Left ventricle myocardium inferior (tissue), 1 donor: ENCODE data around the gene CNTNAP2. TPM values are rescaled to one million over a fixed set of nuclear protein-coding genes. Genes with fewer than 3 reads are reported as not detected.

Source experiments
- DNase-seq: peaks from one replicate; pipeline ENCODE4 v3.0.0-alpha.2; 2020
- H3K27ac ChIP-seq: fragments of 200-600 bp; replicated peaks from 2 replicates; pipeline ENCODE4 v1.8.0; 2021
- H3K27me3 ChIP-seq: fragments of 200-600 bp; 2 replicates; pipeline ENCODE4 v1.8.0; 2021; ENCODE audit warnings: low read depth
- H3K36me3 ChIP-seq: fragments of 200-600 bp; 2 replicates; pipeline ENCODE4 v1.8.0; 2021
- H3K4me1 ChIP-seq: fragments of 200-600 bp; 2 replicates; pipeline ENCODE4 v1.8.0; 2021
- H3K4me3 ChIP-seq: fragments of 200-600 bp; 2 replicates; pipeline ENCODE4 v1.8.0; 2021; ENCODE audit warnings: mild to moderate bottlenecking, moderate library complexity
- H3K9me3 ChIP-seq: fragments of 200-600 bp; replicated peaks from 2 replicates; pipeline ENCODE4 v1.8.0; 2021
- intact Hi-C: fragments of 100-400 bp; cut with micrococcal nuclease; formaldehyde crosslinking; loops from one replicate; pipeline ENCODE4 v1.11.0; 2022
- total RNA-seq: library from RNA; stranded (reverse); fragmentation: NEBNext Ultra II Directional; extraction: Animal tissue kit (Norgen Biotek cat#: 25700); gene quantifications from one replicate; pipeline ENCODE4 v1.2.1, GENCODE V29; 2021
- TF ChIP-seq, protein P1 (sequence below): fragments of 200-600 bp; IDR thresholded peaks from 2 replicates; pipeline ENCODE4 v1.8.0; 2021; ENCODE audit warnings: antibody characterized with exemption, mild to moderate bottlenecking, borderline replicate concordance
- donor health status: DM: no; HTN: yes; CAD: no; lungs with severe emphysema.

The CNTNAP2 gene
- total RNA-seq, 1 donor from 2014 or later: 0.99 TPM

DNA sequence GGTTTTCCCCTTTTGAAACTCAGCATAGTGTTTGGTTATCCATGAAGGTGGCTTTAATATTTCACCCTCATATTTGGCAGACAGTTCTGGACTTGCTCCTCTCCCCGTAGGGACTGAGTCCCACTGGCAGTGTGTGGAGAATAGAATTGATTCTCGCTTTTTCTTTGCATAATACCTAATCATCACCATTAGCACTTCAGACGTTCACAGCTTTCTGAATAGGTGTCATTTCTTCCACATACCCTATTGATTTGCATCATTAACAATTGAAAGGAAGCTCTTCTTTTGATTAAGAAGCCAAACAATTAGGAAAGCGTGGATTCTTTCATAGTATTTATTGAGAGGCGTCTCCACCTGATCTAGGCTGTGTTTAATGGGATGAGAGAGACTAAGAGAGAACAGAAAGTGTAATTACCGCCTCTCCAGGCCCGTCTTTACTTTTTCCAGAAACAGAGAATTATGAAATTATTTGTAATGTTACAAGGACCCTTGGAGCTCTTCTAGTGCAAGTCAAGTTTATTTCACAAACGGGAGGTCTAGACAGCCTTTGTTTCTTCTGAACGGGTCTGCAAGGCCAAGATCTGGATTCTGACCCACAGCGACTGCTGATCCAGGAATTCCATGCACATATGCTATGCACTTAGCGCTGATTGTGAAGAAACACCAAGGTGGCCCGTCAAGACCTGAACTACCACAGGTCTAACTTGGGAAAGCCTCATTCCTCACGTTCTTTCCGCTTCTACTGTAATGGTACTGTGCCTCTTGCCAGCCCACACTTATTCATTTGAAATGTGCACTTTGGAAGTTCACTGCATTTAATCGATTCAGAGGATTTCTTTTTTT lies 2224.1 kb downstream of the CNTNAP2 start:
- intact Hi-C loops: no loop called here
- TF ChIP-seq, protein P1, sequence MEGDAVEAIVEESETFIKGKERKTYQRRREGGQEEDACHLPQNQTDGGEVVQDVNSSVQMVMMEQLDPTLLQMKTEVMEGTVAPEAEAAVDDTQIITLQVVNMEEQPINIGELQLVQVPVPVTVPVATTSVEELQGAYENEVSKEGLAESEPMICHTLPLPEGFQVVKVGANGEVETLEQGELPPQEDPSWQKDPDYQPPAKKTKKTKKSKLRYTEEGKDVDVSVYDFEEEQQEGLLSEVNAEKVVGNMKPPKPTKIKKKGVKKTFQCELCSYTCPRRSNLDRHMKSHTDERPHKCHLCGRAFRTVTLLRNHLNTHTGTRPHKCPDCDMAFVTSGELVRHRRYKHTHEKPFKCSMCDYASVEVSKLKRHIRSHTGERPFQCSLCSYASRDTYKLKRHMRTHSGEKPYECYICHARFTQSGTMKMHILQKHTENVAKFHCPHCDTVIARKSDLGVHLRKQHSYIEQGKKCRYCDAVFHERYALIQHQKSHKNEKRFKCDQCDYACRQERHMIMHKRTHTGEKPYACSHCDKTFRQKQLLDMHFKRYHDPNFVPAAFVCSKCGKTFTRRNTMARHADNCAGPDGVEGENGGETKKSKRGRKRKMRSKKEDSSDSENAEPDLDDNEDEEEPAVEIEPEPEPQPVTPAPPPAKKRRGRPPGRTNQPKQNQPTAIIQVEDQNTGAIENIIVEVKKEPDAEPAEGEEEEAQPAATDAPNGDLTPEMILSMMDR: no peak
- Histone ChIP-seq H3K9me3 (no peaks in the 10 kb centered on the region), H3K4me1 (peaks cover 13% of the 10 kb centered on the region), H3K27ac (no peak overlapping the region), H3K36me3 (no peaks in the 10 kb centered on the region), H3K27me3 (peaks cover 94% of the 10 kb centered on the region), H3K4me3 (no peak overlapping the region)
- DNase-seq: no peak

DNA sequence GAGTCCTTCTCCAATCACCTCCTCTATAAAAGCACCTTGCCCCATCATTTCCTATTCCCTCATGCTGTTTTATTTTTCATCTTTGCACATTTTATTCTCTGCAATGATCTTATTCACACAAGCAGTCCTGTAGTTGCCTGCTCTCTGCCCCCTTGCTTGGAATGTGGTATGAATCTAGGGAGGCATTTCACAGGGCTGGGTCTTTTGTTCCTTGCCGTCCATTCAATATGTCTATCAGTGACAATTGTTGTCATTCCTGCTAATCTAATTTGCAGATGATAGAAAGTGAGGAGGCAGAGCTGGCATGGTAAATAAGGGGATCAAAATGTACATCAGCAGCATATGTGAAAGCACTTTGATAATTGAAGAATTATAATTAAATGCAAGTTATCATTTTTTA lies 2227.8 kb downstream of the CNTNAP2 start:
- no peak overlapping the region for H3K4me3 ChIP-seq
- H3K4me1 ChIP-seq: peaks cover 4% of the 10 kb centered on the region
- no peak overlapping the region for H3K27ac ChIP-seq
- DNase-seq: no peak
- peaks cover 57% of the 10 kb centered on the region for H3K27me3 ChIP-seq
- intact Hi-C loops: no loop called here
- no peaks in the 10 kb centered on the region for H3K9me3 ChIP-seq
- no peaks in the 10 kb centered on the region for H3K36me3 ChIP-seq
- TF ChIP-seq, protein P1: no peak

DNA sequence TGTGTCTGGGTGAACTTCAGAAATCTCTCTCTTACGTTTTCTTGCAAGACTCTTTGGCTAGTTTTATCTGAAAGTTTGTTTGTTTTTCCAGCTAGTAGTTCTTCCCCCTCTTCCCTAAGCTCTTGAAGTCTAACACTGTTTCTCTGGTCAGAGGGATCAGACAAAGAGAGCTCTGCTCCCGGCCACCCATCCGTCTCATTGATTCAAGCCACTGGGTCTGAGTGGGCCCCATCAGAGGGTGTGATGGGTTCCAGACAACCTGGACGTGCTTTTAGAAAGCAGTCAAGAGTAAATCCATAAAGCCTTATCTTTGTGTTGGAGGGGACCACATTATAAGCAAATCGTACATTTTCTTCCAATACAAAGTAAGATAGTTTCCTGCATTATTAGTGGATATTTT lies 2231.4 kb downstream of the CNTNAP2 start:
- H3K27ac ChIP-seq: no peak overlapping the region
- H3K4me3 ChIP-seq: no peak overlapping the region
- peaks cover 23% of the 10 kb centered on the region for H3K27me3 ChIP-seq
- DNase-seq: no peak
- H3K9me3 ChIP-seq: no peaks in the 10 kb centered on the region
- no peaks in the 10 kb centered on the region for H3K4me1 ChIP-seq
- TF ChIP-seq, protein P1: no peak
- H3K36me3 ChIP-seq: no peaks in the 10 kb centered on the region
- intact Hi-C loops: no loop called here

DNA sequence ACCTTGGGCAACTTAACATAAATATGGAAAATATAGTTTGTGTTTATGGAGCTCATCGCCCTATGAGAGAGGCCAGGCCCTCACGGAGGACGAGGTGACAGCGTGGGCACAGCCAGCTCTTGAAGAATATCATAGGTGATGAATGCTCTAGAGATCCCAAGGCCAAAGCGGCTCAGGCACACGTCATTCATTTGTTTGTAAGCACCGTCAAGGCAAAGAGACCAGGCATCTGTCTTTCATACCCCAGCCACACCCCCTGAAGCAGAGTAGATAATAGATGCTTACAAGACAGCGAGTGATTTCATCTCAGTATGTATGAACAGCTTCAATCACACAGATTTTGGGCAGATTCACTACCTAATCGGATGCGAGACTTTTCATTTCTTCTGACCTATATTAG lies 2231.9 kb downstream of the CNTNAP2 start:
- no peak overlapping the region for H3K27ac ChIP-seq
- TF ChIP-seq, protein P1: no peak
- DNase-seq: no peak
- H3K27me3 ChIP-seq: peaks cover 21% of the 10 kb centered on the region
- no peaks in the 10 kb centered on the region for H3K36me3 ChIP-seq
- H3K9me3 ChIP-seq: no peaks in the 10 kb centered on the region
- H3K4me1 ChIP-seq: no peaks in the 10 kb centered on the region
- H3K4me3 ChIP-seq: no peak overlapping the region
- intact Hi-C loops: no loop called here

DNA sequence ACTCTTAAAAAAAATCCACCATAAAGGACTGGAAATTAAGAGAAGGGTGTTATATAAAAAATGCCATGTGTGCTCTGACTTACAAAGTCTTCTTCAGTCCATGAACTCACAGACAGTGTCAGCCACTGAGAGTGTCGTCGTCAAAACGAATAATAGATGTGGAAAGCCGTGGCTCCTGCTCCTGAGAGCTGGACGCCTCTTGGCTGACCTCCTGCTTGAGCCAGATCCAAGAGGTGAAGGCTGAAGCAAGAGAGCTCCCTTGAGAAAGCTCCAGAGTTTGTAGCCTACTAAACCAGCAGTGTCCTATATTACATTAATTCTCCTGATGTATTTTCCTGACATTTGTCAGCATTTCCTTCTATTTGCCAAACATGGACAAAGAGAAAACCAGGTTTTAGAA lies 2239.7 kb downstream of the CNTNAP2 start:
- TF ChIP-seq, protein P1: no peak
- intact Hi-C loops: no loop called here
- peak; percentile 63 for DNase-seq
- H3K27ac ChIP-seq: no peak overlapping the region
- H3K36me3 ChIP-seq: no peaks in the 10 kb centered on the region
- H3K27me3 ChIP-seq: peaks cover 5% of the 10 kb centered on the region
- no peaks in the 10 kb centered on the region for H3K9me3 ChIP-seq
- H3K4me3 ChIP-seq: no peak overlapping the region
- H3K4me1 ChIP-seq: no peaks in the 10 kb centered on the region
